T-cell (primary cell): ENCODE data around the gene CNTN5. TPM values are rescaled to one million over a fixed set of nuclear protein-coding genes. Genes with fewer than 3 reads are reported as not detected.

ENCODE experiments used
- ATAC-seq, 4 experiments: fragments of 200-7000 bp in 3 of 4; fragments of 150-1000 bp in 1 of 4; cut with Tn5 transposase; replicated peaks in 1 of 4; 1 replicate in 3 of 4; 2 replicates in 1 of 4; pipeline ENCODE4 v1.10.0; 2021; ENCODE audit warnings: moderate library complexity in 3 of 4, mild to moderate bottlenecking in 2 of 4, moderate number of reproducible peaks in 1 of 4
- CTCF ChIA-PET, 2 donors: fragments of 300-600 bp; sonication (Branson Sonifier 250); formaldehyde crosslinking; loops; one replicate each; lab custom pipeline; 2022; ENCODE audit warnings: antibody characterized with exemption in 2 of 2; lab: Charles Lee
- POLR2A ChIA-PET, 2 donors: fragments of 300-600 bp; sonication (Branson Sonifier 250); formaldehyde crosslinking; loops; one replicate each; lab custom pipeline; 2022; ENCODE audit warnings: antibody characterized with exemption in 2 of 2; lab: Charles Lee
- DNase-seq, 35 experiments: peaks; one replicate each; pipeline versions ENCODE4 v3.0.0 to v3.0.0-alpha.2; 2013 to 2023
- H3K27ac ChIP-seq: one replicate; pipeline ENCODE4 v1.5.1; 2013; ENCODE audit warnings: low read length
- H3K27me3 ChIP-seq, 2 experiments: replicated peaks in 1 of 2; 1 replicate in 1 of 2; 2 replicates in 1 of 2; pipeline versions ENCODE4 v1.6.1 to v1.7.0; 2013; ENCODE audit warnings: low read length in 1 of 2, mixed read lengths in 1 of 2; ENCODE audit not compliant: control insufficient read depth in 2 of 2, insufficient read depth in 2 of 2; ENCODE audit errors: extremely low read depth in 1 of 2
- H3K36me3 ChIP-seq, 2 donors: 1 replicate in 1 of 2; 2 replicates in 1 of 2; pipeline versions ENCODE4 v1.6.1 to v1.7.0; 2013; ENCODE audit warnings: low read length in 1 of 2; ENCODE audit not compliant: control insufficient read depth in 2 of 2, insufficient read depth in 1 of 2; ENCODE audit errors: extremely low read depth in 1 of 2
- H3K4me1 ChIP-seq, 2 experiments: 1 replicate in 1 of 2; 2 replicates in 1 of 2; pipeline versions ENCODE4 v1.6.1 to v1.7.0; 2013; ENCODE audit warnings: low read length in 2 of 2, mixed read lengths in 1 of 2; ENCODE audit not compliant: insufficient read depth in 2 of 2, control insufficient read depth in 1 of 2; ENCODE audit errors: extremely low read depth in 1 of 2
- H3K4me3 ChIP-seq, 2 donors: 1 replicate in 1 of 2; 2 replicates in 1 of 2; pipeline versions ENCODE4 v1.5.1 to v1.7.0; 2013; ENCODE audit warnings: mild to moderate bottlenecking in 2 of 2, low read length in 1 of 2, moderate library complexity in 1 of 2; ENCODE audit not compliant: control insufficient read depth in 1 of 2; ENCODE audit errors: extremely low read depth in 1 of 2
- H3K9me3 ChIP-seq: 2 replicates; pipeline ENCODE4 v1.7.0; 2013
- H3K27ac Mint-ChIP-seq, 2 donors: one replicate each; pipeline ENCODE4 v1.8.0; 2020 to 2021; ENCODE audit warnings: mild to moderate bottlenecking in 2 of 2, mixed read lengths in 2 of 2
- H3K27me3 Mint-ChIP-seq, 2 donors: one replicate each; pipeline ENCODE4 v1.8.0; 2021 to 2022; ENCODE audit warnings: mixed read lengths in 2 of 2
- H3K36me3 Mint-ChIP-seq: one replicate; pipeline ENCODE4 v1.8.0; 2021; ENCODE audit warnings: mixed read lengths
- H3K4me1 Mint-ChIP-seq, 3 donors: one replicate each; pipeline ENCODE4 v1.8.0; 2020 to 2022; ENCODE audit warnings: mixed read lengths in 3 of 3, mild to moderate bottlenecking in 1 of 3
- H3K4me3 Mint-ChIP-seq, 3 donors: one replicate each; pipeline ENCODE4 v1.8.0; 2020 to 2022; ENCODE audit warnings: mild to moderate bottlenecking in 3 of 3, mixed read lengths in 3 of 3, moderate library complexity in 3 of 3
- H3K9me3 Mint-ChIP-seq, 3 donors: one replicate each; pipeline ENCODE4 v1.8.0; 2020 to 2022; ENCODE audit warnings: mixed read lengths in 3 of 3
- WGBS: methylation state at CpG from one replicate; pipeline ENCODE4 v1.1.5; 2013; ENCODE audit warnings: missing lambda C conversion rate; ENCODE audit not compliant: insufficient coverage; 5-methylcytosine and 5-hydroxymethylcytosine counted together
- total RNA-seq, 35 experiments: library from RNA in 6 of 35; stranded (reverse) in 6 of 35; fragments of 120-200 nt in 1 of 35; gene quantifications; one replicate each; pipeline versions ENCODE4 v1.2.1 to v1.2.4 and lab custom pipeline; 2013 to 2026

The CNTN5 gene
- total RNA-seq, 5 donors from 2014 or later (not counting 1 experiment from before 2014, with no cell fraction given), result not detected

- Histone ChIP-seq H3K36me3 (no peaks in the 10 kb centered on the region), H3K27ac (no peak overlapping the region), H3K4me3 (no peak overlapping the region), H3K9me3 (no peaks in the 10 kb centered on the region), H3K4me1 (no peaks in the 10 kb centered on the region), H3K27me3 (no peaks in the 10 kb centered on the region)
- ChIA-PET CTCF (no interaction called here), POLR2A (no interaction called here)
- H3K27me3 Mint-ChIP-seq, result no peaks in the 10 kb centered on the region
- ATAC-seq (no peak), DNase-seq (no peak)
- H3K4me3 Mint-ChIP-seq, result no peak overlapping the region
- peaks cover 20 to 51% (median 27%) of the 10 kb centered on the region in 3 donors for H3K9me3 Mint-ChIP-seq
- no CpG with 5 or more reads among the region's 2 CpGs for WGBS
- no peaks in the 10 kb centered on the region for H3K36me3 Mint-ChIP-seq
- H3K4me1 Mint-ChIP-seq, result no peaks in the 10 kb centered on the region
- H3K27ac Mint-ChIP-seq, result no peak overlapping the region
Observed at GRCh38 chr11:99791354-99791753, 770.6 kb downstream of the CNTN5 start.

GRCh38 chr11:99795999-99796398, 775.2 kb downstream of the CNTN5 start:
- no peak overlapping the region for H3K4me3 Mint-ChIP-seq
- no peaks in the 10 kb centered on the region for H3K9me3 ChIP-seq
- no peaks in the 10 kb centered on the region for H3K27me3 ChIP-seq
- no peak overlapping the region for H3K27ac Mint-ChIP-seq
- POLR2A ChIA-PET, result no interaction called here
- H3K27me3 Mint-ChIP-seq, result no peaks in the 10 kb centered on the region
- H3K27ac ChIP-seq, result no peak overlapping the region
- H3K36me3 Mint-ChIP-seq, result no peaks in the 10 kb centered on the region
- no peaks in the 10 kb centered on the region for H3K4me1 ChIP-seq
- H3K36me3 ChIP-seq, result no peaks in the 10 kb centered on the region
- H3K9me3 Mint-ChIP-seq, result peaks cover 16 to 42% (median 20%) of the 10 kb centered on the region in 3 donors
- ATAC-seq (no peak), DNase-seq (no peak)
- WGBS, result 83% methylated on average over 2 of the region's 3 CpGs
- no peaks in the 10 kb centered on the region for H3K4me1 Mint-ChIP-seq
- CTCF ChIA-PET, result no interaction called here
- no peak overlapping the region for H3K4me3 ChIP-seq

- DNase-seq, result no peak
- Mint-ChIP-seq H3K27ac (no peak overlapping the region), H3K36me3 (no peaks in the 10 kb centered on the region), H3K4me1 (no peaks in the 10 kb centered on the region), H3K4me3 (no peak overlapping the region), H3K27me3 (no peaks in the 10 kb centered on the region), H3K9me3 (peaks cover 12 to 18% (median 13%) of the 10 kb centered on the region in 3 donors)
- H3K4me3 ChIP-seq, result no peak overlapping the region
- ChIA-PET CTCF (no interaction called here), POLR2A (no interaction called here)
- WGBS, result 83% methylated on average over 1 of the region's 3 CpGs
- no peaks in the 10 kb centered on the region for H3K4me1 ChIP-seq
- no peaks in the 10 kb centered on the region for H3K9me3 ChIP-seq
- no peaks in the 10 kb centered on the region for H3K36me3 ChIP-seq
- no peak overlapping the region for H3K27ac ChIP-seq
- H3K27me3 ChIP-seq, result no peaks in the 10 kb centered on the region
- ATAC-seq, result no peak
Observed at GRCh38 chr11:99803501-99803900, 782.8 kb downstream of the CNTN5 start.

GRCh38 chr11:99812516-99812915, 791.8 kb downstream of the CNTN5 start:
- H3K4me3 ChIP-seq, result no peak overlapping the region
- CTCF ChIA-PET, result no interaction called here
- no peak overlapping the region for H3K4me3 Mint-ChIP-seq
- no CpG with 5 or more reads among the region's 6 CpGs for WGBS
- no peaks in the 10 kb centered on the region for H3K27me3 ChIP-seq
- no peak overlapping the region for H3K27ac ChIP-seq
- peaks cover 21 to 29% (median 23%) of the 10 kb centered on the region in 3 donors for H3K9me3 Mint-ChIP-seq
- no peak overlapping the region for H3K27ac Mint-ChIP-seq
- H3K9me3 ChIP-seq, result no peaks in the 10 kb centered on the region
- DNase-seq (no peak), ATAC-seq (no peak)
- no peaks in the 10 kb centered on the region for H3K36me3 ChIP-seq
- no peaks in the 10 kb centered on the region for H3K4me1 Mint-ChIP-seq
- no peaks in the 10 kb centered on the region for H3K36me3 Mint-ChIP-seq
- no peaks in the 10 kb centered on the region for H3K4me1 ChIP-seq
- no peaks in the 10 kb centered on the region for H3K27me3 Mint-ChIP-seq
- POLR2A ChIA-PET, result no interaction called here

- DNase-seq (no peak), ATAC-seq (no peak)
- H3K4me3 Mint-ChIP-seq, result no peak overlapping the region
- Histone ChIP-seq H3K36me3 (no peaks in the 10 kb centered on the region), H3K27ac (no peak overlapping the region), H3K27me3 (no peaks in the 10 kb centered on the region), H3K4me1 (no peaks in the 10 kb centered on the region), H3K9me3 (no peaks in the 10 kb centered on the region), H3K4me3 (no peak overlapping the region)
- H3K27me3 Mint-ChIP-seq, result no peaks in the 10 kb centered on the region
- no peak overlapping the region for H3K27ac Mint-ChIP-seq
- ChIA-PET CTCF (no interaction called here), POLR2A (no interaction called here)
- no peaks in the 10 kb centered on the region for H3K36me3 Mint-ChIP-seq
- no peaks in the 10 kb centered on the region for H3K4me1 Mint-ChIP-seq
- peaks cover 21 to 25% (median 23%) of the 10 kb centered on the region in 3 donors for H3K9me3 Mint-ChIP-seq
- WGBS, result no CpG with 5 or more reads among the region's 1 CpG
Observed at GRCh38 chr11:99814021-99814420, 793.3 kb downstream of the CNTN5 start.

GRCh38 chr11:99814738-99815137, 794.0 kb downstream of the CNTN5 start:
- ATAC-seq, result no peak
- no CpG with 5 or more reads among the region's 5 CpGs for WGBS
- CTCF ChIA-PET, result no interaction called here

GRCh38 chr11:99818991-99819390, 798.2 kb downstream of the CNTN5 start:
- Histone ChIP-seq H3K9me3 (no peaks in the 10 kb centered on the region), H3K27ac (no peak overlapping the region), H3K4me1 (no peaks in the 10 kb centered on the region), H3K27me3 (no peaks in the 10 kb centered on the region), H3K36me3 (no peaks in the 10 kb centered on the region), H3K4me3 (no peak overlapping the region)
- Mint-ChIP-seq H3K27ac (no peak overlapping the region), H3K27me3 (no peaks in the 10 kb centered on the region), H3K4me1 (no peaks in the 10 kb centered on the region), H3K9me3 (peaks cover 24 to 42% (median 27%) of the 10 kb centered on the region in 3 donors), H3K4me3 (no peak overlapping the region), H3K36me3 (no peaks in the 10 kb centered on the region)
- POLR2A ChIA-PET, result no interaction called here
- CTCF ChIA-PET, result no interaction called here
- ATAC-seq (no peak), DNase-seq (no peak)

More at GRCh38 chr11:99814738-99815137, 794.0 kb downstream of the CNTN5 start:
- peaks cover 26 to 30% (median 28%) of the 10 kb centered on the region in 3 donors for H3K9me3 Mint-ChIP-seq
- H3K4me1 ChIP-seq, result no peaks in the 10 kb centered on the region
- no peak overlapping the region for H3K4me3 Mint-ChIP-seq
- no peak overlapping the region for H3K27ac ChIP-seq
- DNase-seq, result no peak
- no peaks in the 10 kb centered on the region for H3K36me3 Mint-ChIP-seq
- H3K4me1 Mint-ChIP-seq, result no peaks in the 10 kb centered on the region
- no peak overlapping the region for H3K4me3 ChIP-seq
- no peaks in the 10 kb centered on the region for H3K27me3 Mint-ChIP-seq
- H3K27ac Mint-ChIP-seq, result no peak overlapping the region
- H3K9me3 ChIP-seq, result no peaks in the 10 kb centered on the region
- POLR2A ChIA-PET, result no interaction called here
- H3K36me3 ChIP-seq, result no peaks in the 10 kb centered on the region
- no peaks in the 10 kb centered on the region for H3K27me3 ChIP-seq
